OCI-LY7 (cell line): ENCODE results near the gene BACH2. TPM values are rescaled to one million over a fixed set of nuclear protein-coding genes. Genes with fewer than 3 reads are reported as not detected.

Source experiments
- BruUV-seq: library from RNA; stranded (reverse); fragments of 400-500 nt; replicated peaks from 2 replicates; lab custom pipeline; 2021; lab: Mats Ljungman, UMichigan
- CTCF ChIA-PET: fragments of 300-600 bp; sonication (Branson Sonifier 250); formaldehyde crosslinking; loops from one replicate; lab custom pipeline; 2022; ENCODE audit warnings: antibody characterized with exemption; ENCODE audit not compliant: unreplicated experiment; lab: Charles Lee
- POLR2A ChIA-PET: fragments of 300-600 bp; sonication (Branson Sonifier 250); formaldehyde crosslinking; loops from one replicate; lab custom pipeline; 2022; ENCODE audit warnings: antibody characterized with exemption; lab: Charles Lee
- DNase-seq: peaks from one replicate; pipeline ENCODE4 v3.0.0-alpha.2; 2015; ENCODE audit warnings: low spot score
- H2AFZ ChIP-seq: fragments of 200-600 bp; sonication (generic), shearing (Covaris generic); 2 replicates; pipeline ENCODE4 v1.6.1; 2014; ENCODE audit warnings: mild to moderate bottlenecking, antibody characterized with exemption, low read length, moderate library complexity
- H3K27ac ChIP-seq: fragments of 200-600 bp; sonication (generic); 2 replicates; pipeline ENCODE4 v1.5.1; 2014; ENCODE audit warnings: mixed run types, low read depth, mild to moderate bottlenecking, moderate library complexity, low read length, inconsistent platforms; ENCODE audit not compliant: poor library complexity, severe bottlenecking
- H3K36me3 ChIP-seq: fragments of 200-600 bp; sonication (generic); 2 replicates; pipeline ENCODE4 v1.6.1; 2014; ENCODE audit warnings: mild to moderate bottlenecking, antibody characterized with exemption, low read length, moderate library complexity, mixed read lengths; ENCODE audit not compliant: insufficient read depth
- H3K4me1 ChIP-seq: fragments of 200-600 bp; sonication (generic); 2 replicates; pipeline ENCODE4 v1.5.1; 2014; ENCODE audit warnings: mild to moderate bottlenecking, low read length; ENCODE audit not compliant: insufficient read depth, poor library complexity, severe bottlenecking
- H3K4me2 ChIP-seq: fragments of 200-600 bp; sonication (generic); 2 replicates; pipeline ENCODE4 v1.6.1; 2014; ENCODE audit warnings: mild to moderate bottlenecking, low read length
- H3K4me3 ChIP-seq: fragments of 200-600 bp; sonication (generic); 2 replicates; pipeline ENCODE4 v1.5.1; 2014; ENCODE audit warnings: mild to moderate bottlenecking, low read depth, low read length; ENCODE audit not compliant: poor library complexity, severe bottlenecking
- H3K79me2 ChIP-seq: fragments of 200-600 bp; sonication (generic); 2 replicates; pipeline ENCODE4 v1.6.1; 2016; ENCODE audit warnings: low read depth, mild to moderate bottlenecking, low read length, moderate library complexity, mixed read lengths; ENCODE audit not compliant: insufficient read depth
- H3K9me2 ChIP-seq: fragments of 200-600 bp; sonication (generic); 2 replicates; pipeline ENCODE4 v1.6.1; 2016; ENCODE audit warnings: mild to moderate bottlenecking, low read length, mixed read lengths; ENCODE audit not compliant: insufficient read depth
- H3K9me3 ChIP-seq: fragments of 200-600 bp; sonication (generic); 2 replicates; pipeline ENCODE4 v1.6.1; 2014; ENCODE audit warnings: mild to moderate bottlenecking, mixed run types, low read length, mixed read lengths
- H4K20me1 ChIP-seq: fragments of 200-600 bp; sonication (generic); 2 replicates; pipeline ENCODE4 v1.6.1; 2014; ENCODE audit warnings: mild to moderate bottlenecking, antibody characterized with exemption, low read length, moderate library complexity, mixed read lengths; ENCODE audit not compliant: insufficient read depth
- CTCF ChIP-seq: fragments of 200-600 bp; sonication (generic); conservative IDR thresholded peaks from 2 replicates; pipeline ENCODE4 v1.5.1; 2014; ENCODE audit warnings: mild to moderate bottlenecking, antibody characterized with exemption, low read length, moderate library complexity, mixed read lengths
- EZH2phosphoT487 ChIP-seq: fragments of 200-600 bp; sonication (generic); IDR thresholded peaks from 2 replicates; pipeline ENCODE4 v1.6.1; 2018; ENCODE audit warnings: low read depth, borderline replicate concordance, mild to moderate bottlenecking, mixed run types, antibody characterized with exemption, low read length, moderate library complexity, mixed read lengths
- intact Hi-C: fragments of 100-400 bp; cut with micrococcal nuclease; formaldehyde crosslinking; loops from one replicate; pipeline ENCODE4 v1.10.0; 2022; ENCODE audit not compliant: unreplicated experiment
- total RNA-seq, 2 experiments: library from RNA; depleted of rRNA in 1 of 2; stranded (reverse); fragments of >200 nt in 1 of 2; shearing (Covaris generic) in 1 of 2; gene quantifications; 2 replicates each; pipeline ENCODE4 v1.2.3, GENCODE V29; 2014 to 2022

Gene BACH2
- total RNA-seq, 2 experiments from 2014 or later: 92.0 to 163 TPM

DNA sequence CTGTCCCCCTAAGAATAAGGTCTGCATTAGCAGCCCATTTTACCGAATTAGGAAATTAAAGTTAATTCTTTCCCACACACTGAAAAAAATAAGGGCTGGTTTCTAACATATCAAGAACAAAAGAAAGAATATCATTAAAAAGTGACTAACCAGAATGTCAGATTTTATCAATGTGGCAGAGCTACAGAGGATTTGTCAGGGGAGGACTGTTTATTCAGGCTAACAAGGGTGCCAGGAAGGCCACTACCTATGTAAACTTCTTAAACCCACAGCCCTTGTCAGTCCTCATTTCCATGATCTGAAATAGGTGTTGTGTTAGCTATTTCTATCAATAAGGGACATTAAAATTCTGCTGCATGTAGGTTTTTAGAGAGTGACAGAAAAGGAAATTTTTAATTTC is 76.4 kb downstream of the BACH2 start:
- CTCF ChIA-PET: no interaction called here
- no peak for DNase-seq
- no peak for TF ChIP-seq CTCF
- TF ChIP-seq EZH2phosphoT487: no peak
- no TSS peak for BruUV-seq
- POLR2A ChIA-PET: interaction anchor here (0.9 to 1.2 kb wide), 4 partner anchors 10 to 52 kb away, joined by 3 to 4 read pairs (median 3); no protein-coding TSS in a partner anchor
- Histone ChIP-seq H3K79me2 (peaks cover 100% of the 10 kb centered on the region), H3K4me2 (peak overlapping the region; percentile 76), H3K9me2 (no peaks in the 10 kb centered on the region), H4K20me1 (peaks cover 15% of the 10 kb centered on the region; the same call in 1 of the 2 replicates), H3K9me3 (peaks cover 20% of the 10 kb centered on the region), H3K4me1 (peaks cover 78% of the 10 kb centered on the region), H3K36me3 (peaks cover 74% of the 10 kb centered on the region), H2AFZ (no peak overlapping the region), H3K4me3 (peak overlapping the region; percentile 4), H3K27ac (peak overlapping the region; percentile 60)
- intact Hi-C loops: no loop called here

DNA sequence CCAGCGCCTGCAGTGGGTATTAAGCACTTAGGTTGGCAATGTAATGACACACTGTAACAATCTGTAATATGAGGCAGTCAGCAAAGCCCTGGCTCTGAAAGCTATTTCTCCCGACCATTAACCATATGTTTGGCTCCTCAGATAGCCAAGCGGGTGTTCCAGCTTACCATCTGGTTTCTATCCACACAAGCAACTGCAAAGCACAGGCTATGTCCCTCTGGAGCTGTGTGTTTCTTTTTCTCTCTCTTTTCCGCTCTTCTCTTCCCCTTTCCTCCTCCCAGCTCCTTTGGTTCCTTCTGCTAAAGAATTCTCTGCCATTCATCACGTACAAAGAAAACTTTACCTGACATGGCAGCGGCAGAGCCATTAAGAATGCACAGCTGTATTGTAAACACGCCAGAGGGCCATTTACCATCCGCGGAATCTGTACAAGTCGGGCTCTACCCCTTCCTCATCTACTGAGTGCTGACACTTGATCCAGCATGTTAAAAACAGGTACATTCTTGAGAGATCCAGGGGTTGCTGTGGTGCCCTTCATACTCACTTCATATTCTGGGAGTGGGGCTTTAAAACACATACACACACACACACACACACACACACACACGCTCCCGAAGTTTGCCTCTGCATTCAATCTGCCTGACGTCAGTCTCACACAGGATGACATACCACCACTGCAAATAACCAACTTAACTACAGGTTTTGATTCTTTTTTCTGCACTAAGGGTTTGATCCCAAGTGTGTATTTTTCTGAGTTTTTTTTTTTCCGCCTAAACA is 77.2 kb downstream of the BACH2 start:
- Histone ChIP-seq H3K9me3 (peaks cover 20% of the 10 kb centered on the region), H3K27ac (peak overlapping the region; percentile 60), H3K4me1 (peaks cover 87% of the 10 kb centered on the region), H3K4me3 (peak overlapping the region; percentile 42), H3K9me2 (no peaks in the 10 kb centered on the region), H3K79me2 (peaks cover 100% of the 10 kb centered on the region), H3K4me2 (peak overlapping the region; percentile 76), H3K36me3 (peaks cover 73% of the 10 kb centered on the region), H4K20me1 (peaks cover 15% of the 10 kb centered on the region; the same call in 1 of the 2 replicates), H2AFZ (no peak overlapping the region)
- DNase-seq: no peak
- POLR2A ChIA-PET: interaction anchor here (1.1 kb wide), 1 partner anchor 10 kb away, joined by 3 read pairs; no protein-coding TSS in a partner anchor
- CTCF ChIA-PET: no interaction called here
- no peak for TF ChIP-seq CTCF
- no peak for TF ChIP-seq EZH2phosphoT487
- intact Hi-C loops: loop anchor here (10.0 kb wide), 1 partner anchor 175 kb away; no protein-coding TSS in a partner anchor
- BruUV-seq: no TSS peak

DNA sequence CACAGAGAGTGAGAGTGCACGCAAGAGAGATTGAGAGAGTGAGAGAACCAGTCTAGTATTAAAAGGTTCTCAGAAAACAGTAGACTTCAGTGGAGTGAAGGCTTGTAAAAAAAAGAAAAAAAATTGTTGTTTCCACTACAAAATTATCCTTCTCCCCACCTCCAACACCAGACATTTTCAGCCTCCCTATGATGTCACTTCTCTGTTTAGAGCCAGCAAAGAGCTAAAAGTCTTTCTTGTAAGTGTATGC is 77.8 kb downstream of the BACH2 start:
- H3K4me3 ChIP-seq: peak overlapping the region; percentile 42
- peaks cover 72% of the 10 kb centered on the region for H3K36me3 ChIP-seq
- H3K79me2 ChIP-seq: peaks cover 100% of the 10 kb centered on the region
- POLR2A ChIA-PET: interaction anchor here (0.6 to 2.1 kb wide), 5 partner anchors 9 to 31 kb away, joined by 3 to 5 read pairs (median 3); no protein-coding TSS in a partner anchor
- no peaks in the 10 kb centered on the region for H3K9me2 ChIP-seq
- peak overlapping the region; percentile 76 for H3K4me2 ChIP-seq
- peaks cover 91% of the 10 kb centered on the region for H3K4me1 ChIP-seq
- intact Hi-C loops: loop anchor here (10.0 kb wide), 1 partner anchor 176 kb away; no protein-coding TSS in a partner anchor
- no TSS peak for BruUV-seq
- peak overlapping the region; percentile 60 for H3K27ac ChIP-seq
- DNase-seq: no peak
- peaks cover 15% of the 10 kb centered on the region; the same call in 1 of the 2 replicates for H4K20me1 ChIP-seq
- H3K9me3 ChIP-seq: peaks cover 14% of the 10 kb centered on the region
- CTCF ChIA-PET: no interaction called here
- no peak overlapping the region for H2AFZ ChIP-seq
- TF ChIP-seq CTCF (no peak), EZH2phosphoT487 (no peak)
